RWPE2 (cell line): ENCODE measurements around the gene LAMB3.

Experiments used
- ATAC-seq: fragments of 200-7000 bp; cut with Tn5 transposase; 3 replicates; pipeline ENCODE4 v1.9.1; 2021; ENCODE audit warnings: low read depth
- DNase-seq: peaks from one replicate; pipeline ENCODE4 v3.0.0-alpha.2; 2020; ENCODE audit warnings: low spot score
- H3K27ac ChIP-seq: fragments of 450-650 bp; 2 replicates; pipeline ENCODE4 v1.5.1; 2017; ENCODE audit warnings: mild to moderate bottlenecking; ENCODE audit not compliant: poor library complexity, severe bottlenecking
- H3K27me3 ChIP-seq: fragments of 250-450 bp; sonication (Bioruptor Pico); 2 replicates; pipeline ENCODE4 v1.5.1; 2021; ENCODE audit warnings: mild to moderate bottlenecking, moderate library complexity; ENCODE audit not compliant: insufficient read depth, poor library complexity, severe bottlenecking
- H3K36me3 ChIP-seq: fragments of 250-450 bp; sonication (Bioruptor Pico); 2 replicates; pipeline ENCODE4 v1.5.1; 2020; ENCODE audit warnings: low read depth, mild to moderate bottlenecking, moderate library complexity
- H3K4me1 ChIP-seq: fragments of 250-450 bp; sonication (Bioruptor Pico); 2 replicates; pipeline ENCODE4 v1.5.1; 2021; ENCODE audit warnings: mild to moderate bottlenecking, moderate library complexity; ENCODE audit not compliant: insufficient read depth, poor library complexity, severe bottlenecking
- H3K4me3 ChIP-seq: fragments of 250-450 bp; sonication (Bioruptor Pico); 2 replicates; pipeline ENCODE4 v1.5.1; 2021; ENCODE audit warnings: mild to moderate bottlenecking, moderate library complexity; ENCODE audit not compliant: severe bottlenecking
- H3K9me3 ChIP-seq: fragments of 250-450 bp; sonication (Bioruptor Pico); 2 replicates; pipeline ENCODE4 v1.5.1; 2021; ENCODE audit warnings: mild to moderate bottlenecking, moderate library complexity; ENCODE audit not compliant: severe bottlenecking
- TF ChIP-seq, protein P1 (sequence below): fragments of 450-650 bp; IDR thresholded peaks from one replicate; pipeline ENCODE4 v1.5.1; 2017; ENCODE audit warnings: mild to moderate bottlenecking, moderate library complexity; ENCODE audit not compliant: poor library complexity, severe bottlenecking

LAMB3 gene

DNA sequence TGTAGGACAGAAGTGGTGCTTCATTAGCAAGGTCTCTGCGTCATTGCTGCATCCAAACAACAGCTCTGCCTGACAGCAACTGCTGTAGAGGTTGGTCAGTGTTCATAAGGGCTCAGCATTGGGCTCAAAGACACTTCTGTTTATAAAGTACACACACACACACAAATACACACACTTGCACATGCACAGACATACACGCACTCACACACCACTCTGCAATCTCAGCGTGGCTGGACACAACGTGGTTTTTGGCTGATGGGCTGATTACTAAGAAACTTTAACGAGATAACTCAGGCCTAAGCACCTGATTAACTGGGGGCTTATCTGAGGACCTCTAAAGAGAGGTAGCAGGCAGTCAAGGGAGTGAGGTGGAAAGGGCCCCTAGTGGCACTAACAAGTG, 48.3 kb downstream of the LAMB3 start:
- Histone ChIP-seq H3K9me3 (no peaks in the 10 kb centered on the region), H3K27ac (no peak overlapping the region), H3K4me1 (no peaks in the 10 kb centered on the region), H3K4me3 (no peak overlapping the region), H3K36me3 (no peaks in the 10 kb centered on the region), H3K27me3 (no peaks in the 10 kb centered on the region)
- TF ChIP-seq, protein P1, sequence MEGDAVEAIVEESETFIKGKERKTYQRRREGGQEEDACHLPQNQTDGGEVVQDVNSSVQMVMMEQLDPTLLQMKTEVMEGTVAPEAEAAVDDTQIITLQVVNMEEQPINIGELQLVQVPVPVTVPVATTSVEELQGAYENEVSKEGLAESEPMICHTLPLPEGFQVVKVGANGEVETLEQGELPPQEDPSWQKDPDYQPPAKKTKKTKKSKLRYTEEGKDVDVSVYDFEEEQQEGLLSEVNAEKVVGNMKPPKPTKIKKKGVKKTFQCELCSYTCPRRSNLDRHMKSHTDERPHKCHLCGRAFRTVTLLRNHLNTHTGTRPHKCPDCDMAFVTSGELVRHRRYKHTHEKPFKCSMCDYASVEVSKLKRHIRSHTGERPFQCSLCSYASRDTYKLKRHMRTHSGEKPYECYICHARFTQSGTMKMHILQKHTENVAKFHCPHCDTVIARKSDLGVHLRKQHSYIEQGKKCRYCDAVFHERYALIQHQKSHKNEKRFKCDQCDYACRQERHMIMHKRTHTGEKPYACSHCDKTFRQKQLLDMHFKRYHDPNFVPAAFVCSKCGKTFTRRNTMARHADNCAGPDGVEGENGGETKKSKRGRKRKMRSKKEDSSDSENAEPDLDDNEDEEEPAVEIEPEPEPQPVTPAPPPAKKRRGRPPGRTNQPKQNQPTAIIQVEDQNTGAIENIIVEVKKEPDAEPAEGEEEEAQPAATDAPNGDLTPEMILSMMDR = no peak
- DNase-seq = no peak
- ATAC-seq = no peak

DNA sequence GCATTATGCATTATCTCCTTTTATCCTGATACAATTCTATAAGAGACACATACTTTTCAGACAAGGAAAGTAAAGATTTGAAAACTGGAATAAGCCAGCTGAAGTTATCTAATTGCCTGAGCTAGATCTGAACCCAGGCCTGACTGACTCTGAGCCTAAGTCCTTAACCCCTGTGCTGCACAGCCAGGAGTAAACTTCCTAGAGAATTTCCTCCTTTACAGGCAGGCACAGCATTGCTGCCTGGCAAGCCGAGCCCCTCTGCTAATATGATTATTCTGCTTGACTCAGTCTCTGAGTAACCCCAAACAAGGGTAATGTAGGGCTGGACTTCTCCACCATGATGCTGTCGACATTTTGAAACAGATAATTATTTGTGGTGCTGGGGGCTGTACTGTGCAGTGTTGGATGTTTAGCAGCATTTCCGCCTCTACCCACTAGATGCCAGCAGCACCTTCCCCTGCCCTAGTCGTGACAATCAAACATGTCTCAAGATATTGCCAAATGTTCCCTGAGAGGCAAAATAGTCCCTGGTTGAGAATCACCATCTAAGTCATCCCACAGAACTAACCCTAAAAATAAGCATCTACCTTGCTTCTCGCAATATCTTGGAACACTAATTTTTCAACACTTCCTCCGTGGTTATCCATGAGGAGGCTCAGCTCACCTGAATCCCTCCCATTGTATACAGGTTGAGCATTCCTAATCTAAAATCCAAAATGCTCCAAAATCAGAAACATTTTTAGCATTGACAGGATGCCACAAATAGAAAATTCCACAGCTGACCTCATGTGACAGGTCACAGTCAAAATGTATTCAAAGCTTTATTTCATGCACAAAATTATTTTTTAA, 50.2 kb downstream of the LAMB3 start:
- Histone ChIP-seq H3K9me3 (no peaks in the 10 kb centered on the region), H3K4me1 (no peaks in the 10 kb centered on the region), H3K27ac (no peak overlapping the region), H3K27me3 (no peaks in the 10 kb centered on the region), H3K4me3 (no peak overlapping the region), H3K36me3 (no peaks in the 10 kb centered on the region)
- ATAC-seq (peak; percentile 77), DNase-seq (no peak)
- TF ChIP-seq, protein P1 = peak; percentile 74

DNA sequence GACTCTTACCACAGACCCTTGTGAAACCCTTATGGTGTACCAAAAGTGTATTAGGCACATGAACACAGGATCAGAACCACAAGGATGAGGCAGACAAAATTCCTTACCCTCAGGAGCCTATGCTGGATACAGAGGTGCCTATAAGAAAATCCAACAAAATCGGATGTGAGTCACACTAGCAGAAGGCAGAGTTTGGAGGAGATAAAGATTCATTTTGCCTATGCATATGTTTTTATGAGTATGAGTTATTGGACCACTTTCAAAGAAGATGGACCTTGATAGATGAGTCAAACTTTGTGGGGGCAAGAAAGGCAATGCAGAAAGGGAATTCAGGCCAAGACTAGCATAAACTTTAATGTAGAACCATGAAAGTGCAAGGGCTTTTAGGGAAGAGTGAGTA, 51.7 kb downstream of the LAMB3 start:
- TF ChIP-seq, protein P1 = no peak
- no peaks in the 10 kb centered on the region for H3K36me3 ChIP-seq

DNA sequence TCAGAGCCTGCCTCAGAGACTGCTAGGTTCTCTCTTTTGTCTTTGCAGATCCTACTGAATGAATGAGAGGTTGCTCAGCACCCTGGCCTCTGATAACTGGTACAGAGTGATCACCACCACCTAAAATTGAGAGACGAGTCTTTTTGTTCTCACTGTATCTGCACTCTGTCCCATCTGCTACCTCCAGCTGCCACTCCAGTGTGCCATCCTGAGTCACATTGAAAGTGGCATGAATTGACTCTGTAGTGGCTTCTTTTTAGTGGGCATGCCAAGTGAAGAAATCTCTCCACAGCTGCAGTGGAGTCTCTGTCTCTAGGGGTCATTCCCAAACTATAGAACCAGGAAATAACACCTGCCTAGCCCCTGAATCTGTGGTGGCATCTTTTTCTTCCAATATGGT, 54.0 kb downstream of the LAMB3 start:
- no peaks in the 10 kb centered on the region for H3K36me3 ChIP-seq

More for the DNA sequence above, 51.7 kb downstream of the LAMB3 start:
- Histone ChIP-seq H3K9me3 (no peaks in the 10 kb centered on the region), H3K4me3 (no peak overlapping the region), H3K27me3 (no peaks in the 10 kb centered on the region), H3K4me1 (no peaks in the 10 kb centered on the region), H3K27ac (no peak overlapping the region)
- DNase-seq = no peak
- ATAC-seq = no peak

More for the DNA sequence above, 54.0 kb downstream of the LAMB3 start:
- TF ChIP-seq, protein P1 = no peak
- H3K27ac ChIP-seq = no peak overlapping the region
- ATAC-seq = no peak
- H3K4me3 ChIP-seq = no peak overlapping the region
- no peaks in the 10 kb centered on the region for H3K27me3 ChIP-seq
- no peaks in the 10 kb centered on the region for H3K9me3 ChIP-seq
- no peaks in the 10 kb centered on the region for H3K4me1 ChIP-seq
- DNase-seq = no peak
